Stimulated activated CD8-positive, alpha-beta memory T cell treated with anti-CD3 and anti-CD28 coated beads, Interleukin-2, amount 100 ng/mL, for 1 hour (primary cell): Measurements from ENCODE around the gene RPS19BP1.
"Not testable (repeated sequence)": the region's sequence is repeated elsewhere in the genome, so short reads cannot be mapped to it uniquely, and the experiment has no call there.

Source experiments
- DNase-seq, 2 donors: peaks; one replicate each; pipeline ENCODE4 v3.0.0-alpha.2; 2020; ENCODE audit warnings: low read depth in 2 of 2

The RPS19BP1 gene

GRCh38 chr22:39513791-39514190 lies 18.8 kb downstream of the RPS19BP1 start:
- DNase-seq: no peak

DNA sequence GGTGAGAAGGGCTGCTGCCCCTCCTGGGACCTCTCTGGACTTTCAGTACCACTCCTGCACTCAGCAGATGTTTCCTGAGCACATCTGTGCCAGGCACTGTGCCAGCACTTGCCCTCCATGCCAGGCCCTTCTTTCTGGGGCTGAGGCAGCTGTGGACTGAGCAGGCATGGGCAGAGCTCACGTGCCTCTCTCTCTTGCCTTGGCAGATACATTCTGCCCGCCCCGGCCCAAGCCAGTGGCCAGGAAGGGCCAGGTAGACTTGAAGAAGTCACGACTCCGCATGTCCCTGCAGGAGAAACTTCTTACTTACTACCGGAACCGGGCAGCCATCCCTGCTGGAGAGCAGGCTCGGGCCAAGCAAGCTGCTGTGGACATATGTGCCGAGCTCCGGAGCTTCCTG lies 20.5 kb downstream of the RPS19BP1 start:
- no peak for DNase-seq

- no peak for DNase-seq
Observed at GRCh38 chr22:39511226-39511625, 21.3 kb downstream of the RPS19BP1 start.

- no peak for DNase-seq
Observed at GRCh38 chr22:39510529-39511149, 21.9 kb downstream of the RPS19BP1 start.

DNA sequence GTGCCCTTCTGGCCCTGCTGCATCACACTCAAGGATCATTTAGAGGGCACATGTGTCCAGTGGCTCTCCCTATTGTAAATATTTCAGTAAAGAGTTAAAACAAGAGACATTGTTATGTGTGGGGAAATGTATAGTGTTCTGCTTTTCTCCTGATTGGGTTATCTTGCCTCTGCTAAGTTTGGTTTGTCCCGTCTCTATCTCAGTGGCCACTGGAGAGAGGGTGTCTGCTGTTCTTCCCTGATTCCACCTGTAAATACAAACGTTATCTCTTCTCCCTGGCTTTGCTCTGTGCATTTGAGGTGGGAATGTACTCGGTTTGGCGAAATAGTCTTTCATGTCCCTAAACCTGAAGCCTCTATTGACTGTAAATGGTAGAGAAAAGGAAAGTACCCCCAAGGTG lies 24.2 kb downstream of the RPS19BP1 start:
- DNase-seq: no peak

DNA sequence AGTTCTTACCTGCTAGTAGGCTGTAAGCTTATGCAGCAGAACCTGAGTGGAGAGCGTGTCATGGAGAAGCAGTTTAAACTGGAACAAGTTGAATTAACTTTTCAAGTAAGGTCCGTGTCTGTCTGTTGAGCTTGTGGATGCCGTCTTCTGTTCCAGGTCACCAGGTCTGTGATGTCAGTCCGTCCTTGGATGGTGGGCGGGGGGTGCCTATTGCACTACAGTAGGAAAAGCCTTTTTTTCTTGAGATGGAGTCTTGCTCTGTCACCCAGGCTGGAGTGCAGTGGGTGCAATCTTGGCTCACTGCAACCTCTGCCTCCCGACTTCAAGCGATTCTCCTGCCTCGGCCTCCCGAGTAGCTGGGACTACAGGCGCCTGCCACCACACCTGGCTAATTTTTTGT lies 25.5 kb downstream of the RPS19BP1 start:
- not testable (repeated sequence) for DNase-seq

DNA sequence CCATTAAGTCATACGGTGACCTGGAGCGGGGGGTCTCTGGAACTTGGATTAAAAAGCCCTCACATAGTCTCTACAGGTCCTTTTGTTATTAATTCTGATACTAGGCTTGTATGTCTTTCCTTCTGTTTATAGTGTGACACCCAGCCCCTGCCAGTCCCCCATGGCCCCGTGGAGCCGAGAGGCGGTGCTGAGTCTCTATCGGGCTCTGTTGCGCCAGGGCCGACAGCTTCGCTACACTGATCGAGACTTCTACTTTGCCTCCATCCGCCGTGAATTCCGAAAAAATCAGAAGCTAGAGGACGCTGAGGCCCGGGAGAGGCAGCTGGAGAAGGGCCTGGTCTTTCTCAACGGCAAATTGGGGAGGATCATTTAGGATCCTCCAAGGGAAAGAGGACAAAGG lies 28.5 kb downstream of the RPS19BP1 start:
- DNase-seq: no peak

DNA sequence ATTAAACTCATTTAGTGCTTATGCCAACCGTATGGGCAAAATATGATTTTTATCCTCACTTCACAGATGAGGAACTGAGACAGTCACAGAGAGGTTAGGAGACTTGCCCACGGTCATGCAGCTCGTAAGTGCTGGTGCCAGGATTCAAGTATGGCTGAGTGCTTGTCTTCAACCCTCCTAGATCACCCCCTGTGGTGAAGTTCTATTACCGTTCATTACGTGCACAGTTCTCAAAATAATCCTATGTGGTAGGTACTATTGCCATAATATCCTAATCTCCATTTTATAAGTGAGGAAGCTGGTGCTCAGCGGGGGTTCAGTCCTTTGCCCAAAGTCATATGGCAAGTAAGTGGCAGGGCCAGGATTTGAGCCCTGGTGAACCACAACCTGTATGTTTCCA lies 28.9 kb downstream of the RPS19BP1 start:
- no peak for DNase-seq

GRCh38 chr22:39502789-39503409 lies 29.6 kb downstream of the RPS19BP1 start:
- no peak for DNase-seq

GRCh38 chr22:39502109-39502788 lies 30.3 kb downstream of the RPS19BP1 start, which contains the start of gene MIEF1:
Gene MIEF1, plus strand, starts transcription at chr22:39502290. Its CDS starts 9,005 bp downstream, at chr22:39511295.
- peak; percentile 83 for DNase-seq

DNA sequence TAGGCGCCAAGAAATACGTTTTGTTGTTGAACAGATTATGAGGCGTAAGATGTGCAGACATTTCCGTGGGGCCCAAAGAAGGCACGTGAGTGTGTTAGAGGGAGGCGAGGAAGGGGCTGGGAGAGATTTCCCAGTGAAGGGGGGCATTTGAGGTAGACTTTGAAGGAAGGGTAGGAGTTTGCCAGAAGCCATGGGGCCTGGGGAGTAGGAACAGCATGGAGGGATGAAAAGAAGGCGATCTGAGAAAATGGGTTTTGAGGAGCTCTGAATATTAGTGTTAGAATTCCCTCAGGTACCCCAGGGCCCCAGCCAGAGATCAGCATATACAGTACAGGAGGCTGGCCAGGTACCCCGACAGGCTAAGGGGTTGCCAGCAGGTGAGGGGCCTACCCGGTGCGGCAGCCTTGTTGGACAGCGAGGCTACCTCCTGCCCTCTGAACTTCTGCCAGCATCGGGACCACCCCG lies 30.9 kb downstream of the RPS19BP1 start:
- no peak for DNase-seq

- no peak for DNase-seq
Observed at GRCh38 chr22:39500101-39500500, 32.4 kb downstream of the RPS19BP1 start.

- DNase-seq: no peak
Observed at GRCh38 chr22:39498802-39499201, 33.7 kb downstream of the RPS19BP1 start.

- no peak for DNase-seq
Observed at GRCh38 chr22:39498368-39498767, 34.2 kb downstream of the RPS19BP1 start.

DNA sequence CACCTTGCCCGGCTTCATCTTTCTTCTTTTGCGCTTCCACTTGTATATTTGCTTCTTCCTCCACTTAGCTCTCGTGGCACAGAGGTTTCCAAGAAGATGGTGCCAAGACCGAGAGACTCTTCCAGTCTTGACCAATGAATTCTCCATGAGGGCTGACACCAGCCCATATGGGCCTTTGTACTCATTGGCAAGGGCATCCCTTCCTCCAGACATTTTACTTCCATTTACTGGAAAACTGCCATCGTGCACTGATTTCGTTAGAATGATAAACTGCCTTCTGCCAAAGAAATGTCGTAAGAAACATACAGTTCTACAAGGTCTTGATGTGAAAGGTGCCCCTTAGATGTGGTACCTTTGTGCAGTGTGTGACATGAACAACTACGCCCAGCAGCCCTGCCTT lies 35.1 kb downstream of the RPS19BP1 start:
- no peak for DNase-seq

GRCh38 chr22:39496131-39496838 lies 36.3 kb downstream of the RPS19BP1 start:
- no peak for DNase-seq

- DNase-seq: no peak
Observed at GRCh38 chr22:39494471-39495120, 38.0 kb downstream of the RPS19BP1 start.

- DNase-seq: no peak
Observed at GRCh38 chr22:39493759-39494158, 38.8 kb downstream of the RPS19BP1 start.

DNA sequence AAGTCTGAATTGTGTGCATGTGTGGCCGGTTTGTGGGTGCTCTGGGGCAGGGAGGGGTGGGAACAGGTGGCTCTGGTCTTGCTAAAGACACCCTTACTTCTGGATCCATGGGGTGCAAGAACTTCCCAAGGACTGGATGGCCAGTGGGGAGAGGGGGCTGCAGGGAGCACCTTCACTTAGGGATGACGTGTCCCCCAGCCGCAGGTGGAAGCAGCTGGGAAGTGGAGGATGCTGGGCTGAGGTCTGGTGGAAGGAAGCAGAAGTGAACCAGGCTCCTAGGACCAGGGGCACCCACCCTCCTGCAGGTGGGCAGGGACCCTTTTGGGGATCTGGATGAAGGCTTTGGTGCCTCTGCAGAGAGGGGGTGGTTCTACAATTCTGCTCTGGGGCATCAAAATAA lies 40.4 kb downstream of the RPS19BP1 start:
- no peak for DNase-seq

- DNase-seq: no peak
Observed at GRCh38 chr22:39491696-39492095, 40.9 kb downstream of the RPS19BP1 start.

DNA sequence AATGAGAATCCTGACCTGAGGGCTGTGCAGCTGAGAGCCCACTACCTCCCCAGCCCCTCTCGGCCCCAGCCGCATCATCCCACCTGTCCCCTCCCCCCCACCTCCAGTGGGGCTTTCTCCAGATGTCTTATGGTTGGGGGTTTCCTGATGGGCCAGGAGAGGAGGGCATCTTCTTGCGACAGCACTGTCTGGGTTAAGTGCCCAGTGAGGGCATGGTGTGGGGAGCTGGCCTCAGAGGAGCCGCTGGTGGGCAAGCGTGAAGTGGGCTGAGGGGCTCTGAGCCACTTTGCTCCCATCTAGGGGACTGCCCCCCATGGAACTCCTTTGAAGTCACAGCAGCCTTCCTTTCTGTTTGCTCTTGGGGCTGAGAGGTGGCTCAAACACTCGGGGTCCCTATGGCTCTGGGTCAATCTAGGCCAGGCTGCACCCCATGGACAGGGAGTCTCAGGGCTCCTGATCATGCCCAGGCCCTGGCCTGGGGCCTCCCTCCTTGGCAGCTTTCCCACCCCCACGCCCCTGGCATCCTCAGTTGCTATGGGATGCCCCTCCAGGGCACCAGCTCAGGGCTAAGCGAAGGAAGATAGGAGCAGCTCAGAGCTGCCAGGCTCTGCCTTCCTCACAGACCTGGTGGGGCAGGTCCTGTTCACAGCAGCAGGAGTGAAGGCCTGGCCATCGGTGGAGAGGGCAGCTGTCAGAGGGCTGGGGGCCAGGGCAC lies 41.4 kb downstream of the RPS19BP1 start:
- DNase-seq: no peak
